DMS153 (cell line): Measurements from ENCODE around the gene PTPRN.

Experiments used
- DNase-seq: peaks from one replicate; lab custom pipeline; 2025; lab: John Stamatoyannopoulos, UW

PTPRN gene

DNA sequence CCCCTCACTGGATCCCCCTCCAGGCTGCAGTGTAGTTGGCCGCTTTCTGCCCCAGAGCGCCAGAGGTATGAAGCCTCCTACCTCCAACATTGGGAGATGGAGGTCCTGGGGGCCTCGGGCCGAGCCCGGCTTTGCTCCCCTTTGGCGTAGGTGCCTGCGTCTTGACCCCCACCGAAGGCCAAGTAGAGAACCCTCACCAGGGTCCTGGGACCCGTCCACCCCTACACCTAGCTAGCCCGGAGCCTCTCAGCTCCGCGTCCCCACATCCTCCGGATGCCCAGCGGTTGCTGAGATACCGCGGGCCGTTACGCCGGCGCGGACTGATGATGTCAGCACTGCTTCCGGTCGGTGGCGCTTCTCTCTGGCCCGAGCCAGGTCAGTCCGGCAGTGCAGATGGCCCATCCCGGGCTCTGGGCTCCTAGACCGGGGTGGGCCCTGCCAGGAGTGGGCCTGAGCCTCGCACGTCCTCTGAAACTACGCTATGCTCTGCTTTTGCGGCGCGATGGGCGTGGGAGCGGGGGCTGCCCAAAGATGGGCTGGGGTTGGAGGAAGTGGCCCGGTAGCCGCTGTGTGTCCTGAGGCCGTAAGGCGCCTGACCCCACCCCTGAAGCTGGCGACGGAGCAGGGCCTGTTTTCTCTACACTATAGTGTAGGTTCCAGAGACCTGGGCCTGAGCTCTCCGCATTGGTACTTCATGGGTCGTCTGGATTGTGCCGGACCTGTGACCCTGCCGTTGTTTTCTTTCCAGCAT, 63.9 kb downstream of the PTPRN start, which contains the start of the genes GLB1L and STK16:
Gene GLB1L (minus strand): TSS at position 297 of the 751 bp plus-strand sequence. CDS start 1,871 bp downstream, outside the sequence.
Gene STK16 (plus strand): TSS at position 332 of the 751 bp plus-strand sequence. CDS start 521 bp downstream, outside the sequence.
- DNase-seq: peak; percentile 80

DNA sequence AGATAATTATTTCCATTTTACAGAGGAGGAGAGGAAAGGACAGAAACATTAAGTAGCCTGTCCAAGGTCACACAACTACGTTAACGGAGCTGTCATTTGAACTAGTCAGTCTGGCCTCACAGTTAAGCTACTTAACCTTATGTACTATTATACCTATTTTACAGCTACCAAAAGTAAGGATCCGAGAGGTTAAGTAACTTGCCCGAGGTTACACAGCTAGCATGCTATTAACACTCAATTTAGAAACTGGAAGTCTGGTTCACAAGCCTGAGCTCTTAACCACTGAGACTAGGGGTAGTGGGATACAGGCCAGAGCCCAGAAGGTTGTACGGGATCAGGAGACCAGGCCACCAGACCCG, 64.4 kb downstream of the PTPRN start:
- DNase-seq: no peak

DNA sequence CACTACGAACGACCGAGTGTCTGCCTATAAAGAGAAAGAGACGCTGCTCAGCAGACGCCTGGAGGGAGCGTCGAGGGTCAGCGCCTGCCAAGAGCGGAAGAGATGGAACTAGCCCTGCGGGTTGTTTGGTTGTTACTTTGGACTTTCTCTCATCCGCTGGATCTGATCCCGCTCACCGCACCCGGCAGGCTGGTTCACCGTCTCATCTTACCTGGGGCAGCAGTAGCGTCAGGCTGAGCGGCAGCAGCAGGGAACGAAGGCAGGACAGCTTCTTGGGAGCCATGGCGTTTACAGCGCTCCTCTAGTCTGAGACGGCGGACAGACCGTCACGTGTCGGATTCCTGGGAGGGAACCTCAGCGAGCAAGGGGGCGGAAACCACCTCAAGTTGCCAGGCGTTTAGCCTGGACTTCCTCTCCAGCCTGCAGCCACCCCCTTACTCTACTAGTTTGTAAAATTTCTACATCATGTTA, 65.9 kb downstream of the PTPRN start:
- DNase-seq: no peak
